Heart right ventricle (tissue), 16 donors: ENCODE measurements around the gene ACVR2A. TPM values are rescaled to one million over a fixed set of nuclear protein-coding genes. Genes with fewer than 3 reads are reported as not detected.

Experiments
- ATAC-seq, 8 donors: fragments of 200-7000 bp; cut with Tn5 transposase; one replicate each; pipeline ENCODE4 v1.9.1; 2020; ENCODE audit warnings: mild to moderate bottlenecking in 8 of 8, moderate library complexity in 8 of 8, moderate number of reproducible peaks in 1 of 8
- DNase-seq, 2 donors: peaks; one replicate each; pipeline ENCODE4 v3.0.0-alpha.2; 2020
- H3K27ac ChIP-seq, 10 donors: fragments of 200-600 bp; sonication (generic) in 2 of 10; one replicate each; pipeline versions ENCODE4 v1.5.0 to v1.8.0; 2020 to 2022; ENCODE audit warnings: mild to moderate bottlenecking in 3 of 10
- H3K27me3 ChIP-seq, 7 donors: fragments of 200-600 bp; one replicate each; pipeline ENCODE4 v1.8.0; 2021 to 2022; ENCODE audit warnings: mild to moderate bottlenecking in 2 of 7
- H3K36me3 ChIP-seq, 9 donors: fragments of 200-600 bp; sonication (generic) in 1 of 9; one replicate each; pipeline versions ENCODE4 v1.5.0 to v1.8.0; 2020 to 2022; ENCODE audit warnings: mild to moderate bottlenecking in 2 of 9
- H3K4me1 ChIP-seq, 9 donors: fragments of 200-600 bp; sonication (generic) in 1 of 9; one replicate each; pipeline versions ENCODE4 v1.5.0 to v1.8.0; 2020 to 2022; ENCODE audit warnings: mild to moderate bottlenecking in 4 of 9
- H3K4me3 ChIP-seq, 10 donors: fragments of 200-600 bp; sonication (generic) in 2 of 10; one replicate each; pipeline versions ENCODE4 v1.5.0 to v1.8.0; 2020 to 2022; ENCODE audit warnings: mild to moderate bottlenecking in 7 of 10, moderate library complexity in 2 of 10
- H3K9me3 ChIP-seq, 11 donors: fragments of 200-600 bp in 10 of 11; sonication (generic) in 2 of 11; one replicate each; pipeline versions ENCODE4 v1.5.0 to v1.8.0; 2013 to 2022; ENCODE audit warnings: mild to moderate bottlenecking in 2 of 11, control low read depth in 1 of 11, moderate library complexity in 1 of 11
- WGBS, 2 donors: extraction: QIAGEN DNeasy Blood & Tissue Kit; methylation state at CpG; one replicate each; pipeline ENCODE4 v1.1.7; 2013; ENCODE audit warnings: inconsistent platforms in 1 of 2; 5-methylcytosine and 5-hydroxymethylcytosine counted together
- intact Hi-C, 10 donors: fragments of 100-400 bp; cut with DNase I; formaldehyde crosslinking; loops; one replicate each; pipeline versions ENCODE4 v1.11.1 to v1.14.2; 2022
- polyA plus RNA-seq, 2 donors: library from polyadenylated mRNA; stranded (reverse); fragments of 200-250 nt; gene quantifications; one replicate each; pipeline ENCODE4 v1.2.3, GENCODE V29; 2013
- total RNA-seq, 10 donors: library from RNA; stranded (reverse); fragmentation: NEBNext Ultra II Directional in 3 of 10; extraction: Animal tissue kit (Norgen Biotek cat#: 25700) in 3 of 10; gene quantifications; one replicate each; pipeline versions ENCODE4 v1.2.1 to v1.2.4, GENCODE V29; 2021 to 2023
- TF ChIP-seq, protein P1 (sequence below), 9 donors: fragments of 200-600 bp; sonication (generic) in 2 of 9; IDR thresholded peaks; one replicate each; pipeline versions ENCODE4 v1.5.0 to v1.8.0; 2021 to 2022; ENCODE audit warnings: antibody characterized with exemption in 9 of 9, mild to moderate bottlenecking in 5 of 9, moderate library complexity in 1 of 9
- donor health status: Arrhythmogenic right ventricular cardiomyopathy.
- donor health status: ischemic (EF 13 %, LVEDD 7.1; RV severe dilation, severe dysfunction).
- donor health status: healthy with polysubstance abuse.
- donor health status: DM: no; HTN: yes; CAD: no.
- donor health status: DM: no; HTN: no; CAD: no.
- donor health status: ischemic (EF 25% LVEDD 6.9; RV normal size, moderate dysfunction).
- donor health status: ischemic (EF 25% LVEDD 5.7; RV mildly dilated, moderate dysfunction).
- donor health status: healthy.
- donor health status: DM: yes; HTN: yes; CAD: no.
- donor health status: Ischemic cardiomyopathy.
- donor health status: ischemic (EF 35%, LVEDD 5.7; RV mildly dilated, moderate dysfunction).
- donor health status: nonischemic (EF 11% LVEDD 7.7; RV severe dilation, severe dysfunction).
- donor health status: DM: yes; HTN: yes; CAD: no.
- donor health status: PGD.
- donor health status: ischemic (EF 29% LVEDD 5.4; RV normal size, mild dysfunction).
- donor health status: nonischemic (EF 23%, LVEDD 6.1; RV moderate dilation, normal function).

The ACVR2A gene
- total and polyA plus RNA-seq, 12 donors: 2.7 to 14.4 (median 11.2) TPM

DNA sequence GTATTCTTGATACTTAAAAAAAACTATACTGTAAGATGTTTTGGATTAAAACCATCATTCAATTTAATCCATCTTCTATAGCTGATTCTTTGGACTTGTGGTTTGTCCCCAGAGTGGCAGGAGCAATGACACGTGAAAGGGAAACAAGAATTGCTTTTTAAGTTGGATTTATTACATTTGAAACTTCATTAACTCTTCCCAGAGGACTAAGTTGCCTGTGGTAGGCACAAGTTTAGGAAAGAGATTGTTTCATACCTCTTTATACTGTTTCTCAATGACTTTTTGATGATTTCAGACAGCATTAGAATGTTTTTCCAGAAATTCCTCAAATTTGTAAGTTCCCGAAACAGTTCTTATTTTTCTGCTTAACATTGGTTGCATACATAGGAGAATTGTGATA is 41.3 kb downstream of the ACVR2A start:
- H3K4me3 ChIP-seq: no peak overlapping the region
- H3K27ac ChIP-seq: no peak overlapping the region
- whole genome bisulfite sequencing, 2 donors: 86 to 93% methylated on average over 2 of the region's 2 CpGs
- H3K9me3 ChIP-seq: no peaks in the 10 kb centered on the region
- ATAC-seq: no peak
- no peak for DNase-seq
- peaks cover 0 to 49% (median 31%) of the 10 kb centered on the region in 9 donors for H3K4me1 ChIP-seq
- TF ChIP-seq, protein P1, sequence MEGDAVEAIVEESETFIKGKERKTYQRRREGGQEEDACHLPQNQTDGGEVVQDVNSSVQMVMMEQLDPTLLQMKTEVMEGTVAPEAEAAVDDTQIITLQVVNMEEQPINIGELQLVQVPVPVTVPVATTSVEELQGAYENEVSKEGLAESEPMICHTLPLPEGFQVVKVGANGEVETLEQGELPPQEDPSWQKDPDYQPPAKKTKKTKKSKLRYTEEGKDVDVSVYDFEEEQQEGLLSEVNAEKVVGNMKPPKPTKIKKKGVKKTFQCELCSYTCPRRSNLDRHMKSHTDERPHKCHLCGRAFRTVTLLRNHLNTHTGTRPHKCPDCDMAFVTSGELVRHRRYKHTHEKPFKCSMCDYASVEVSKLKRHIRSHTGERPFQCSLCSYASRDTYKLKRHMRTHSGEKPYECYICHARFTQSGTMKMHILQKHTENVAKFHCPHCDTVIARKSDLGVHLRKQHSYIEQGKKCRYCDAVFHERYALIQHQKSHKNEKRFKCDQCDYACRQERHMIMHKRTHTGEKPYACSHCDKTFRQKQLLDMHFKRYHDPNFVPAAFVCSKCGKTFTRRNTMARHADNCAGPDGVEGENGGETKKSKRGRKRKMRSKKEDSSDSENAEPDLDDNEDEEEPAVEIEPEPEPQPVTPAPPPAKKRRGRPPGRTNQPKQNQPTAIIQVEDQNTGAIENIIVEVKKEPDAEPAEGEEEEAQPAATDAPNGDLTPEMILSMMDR (IDR thresholded peaks at IDR 0.05): no peak
- H3K36me3 ChIP-seq: no peaks in the 10 kb centered on the region
- intact Hi-C loops: no loop called here
- H3K27me3 ChIP-seq: no peaks in the 10 kb centered on the region

DNA sequence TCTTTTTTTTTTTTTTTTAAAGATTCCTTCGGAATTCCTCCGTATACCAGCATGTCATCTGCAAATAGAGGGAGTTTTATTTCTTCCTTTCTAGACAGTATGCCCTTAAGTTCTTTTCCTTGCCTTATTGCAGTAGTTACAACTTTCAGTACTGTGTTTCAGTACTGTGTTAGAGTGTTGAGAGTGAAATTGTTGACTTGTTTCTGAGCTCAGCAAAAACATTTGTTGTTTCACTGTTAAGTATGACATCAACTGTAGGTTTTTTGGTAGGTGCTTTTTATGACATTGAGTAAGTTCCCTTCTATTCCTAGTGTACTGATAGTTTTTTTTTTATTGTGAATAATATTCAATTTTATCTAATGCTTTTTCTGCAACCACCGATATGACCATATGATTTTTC is 43.9 kb downstream of the ACVR2A start:
- Histone ChIP-seq H3K4me3 (no peak overlapping the region), H3K27me3 (no peaks in the 10 kb centered on the region), H3K36me3 (no peaks in the 10 kb centered on the region), H3K27ac (no peak overlapping the region), H3K4me1 (peaks cover 0 to 35% (median 17%) of the 10 kb centered on the region in 9 donors), H3K9me3 (no peaks in the 10 kb centered on the region)
- 52 to 74% methylated on average over 3 of the region's 3 CpGs for WGBS, 2 donors
- TF ChIP-seq, protein P1 (IDR thresholded peaks at IDR 0.05): no peak
- no peak for DNase-seq
- intact Hi-C loops: no loop called here
- ATAC-seq: no peak

DNA sequence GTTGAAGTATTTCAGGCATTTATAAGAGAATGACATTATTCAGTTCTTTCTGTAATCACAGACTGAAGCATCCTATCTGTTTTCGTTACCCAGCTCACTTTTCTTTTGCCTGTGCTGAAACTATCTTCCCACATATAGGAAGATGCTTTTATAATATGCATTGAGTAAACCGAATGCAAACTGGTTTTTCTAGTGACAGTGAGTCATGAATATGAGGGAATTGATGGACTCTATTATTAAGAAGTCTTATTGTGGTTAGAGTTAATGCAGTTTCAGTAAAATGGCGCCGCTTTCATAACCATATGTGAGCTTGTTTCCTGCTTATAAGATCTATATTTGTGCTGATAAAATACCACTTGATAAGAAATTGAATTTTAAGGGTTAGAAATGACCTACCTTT is 59.2 kb downstream of the ACVR2A start:
- TF ChIP-seq, protein P1 (IDR thresholded peaks at IDR 0.05): no peak
- peaks cover 0 to 40% (median 3%) of the 10 kb centered on the region in 9 donors for H3K36me3 ChIP-seq
- H3K4me3 ChIP-seq: no peak overlapping the region
- H3K9me3 ChIP-seq: no peaks in the 10 kb centered on the region
- H3K27ac ChIP-seq: no peak overlapping the region
- 93 to 94% methylated on average over 4 of the region's 4 CpGs for WGBS, 2 donors
- DNase-seq (no peak), ATAC-seq (no peak)
- no peaks in the 10 kb centered on the region for H3K4me1 ChIP-seq
- intact Hi-C loops: loop anchor here in 2 of 10 donors (10.0 kb wide), 2 partner anchors 49 to 819 kb away; no protein-coding TSS in a partner anchor
- H3K27me3 ChIP-seq: no peaks in the 10 kb centered on the region

DNA sequence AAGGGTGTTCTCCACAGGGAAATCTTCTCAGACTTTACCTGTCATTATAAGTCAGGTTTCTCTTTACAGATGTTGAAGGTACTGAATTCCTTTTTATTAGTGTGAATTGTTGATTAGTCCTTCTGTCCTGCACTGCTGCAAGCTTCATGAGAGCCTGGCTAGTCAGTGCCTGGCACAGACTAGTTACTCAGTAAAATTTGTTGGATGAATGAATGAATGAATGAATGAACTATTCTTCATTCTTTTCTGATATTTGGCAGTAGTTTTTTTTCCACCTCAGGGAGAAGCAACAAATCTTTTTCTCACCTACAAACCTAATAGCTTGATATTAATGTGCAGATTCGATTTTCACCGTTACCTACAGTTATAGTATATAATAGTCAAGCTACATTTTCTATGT is 64.3 kb downstream of the ACVR2A start:
- DNase-seq (no peak), ATAC-seq (no peak)
- WGBS, 2 donors: 93 to 97% methylated on average over 2 of the region's 2 CpGs
- H3K9me3 ChIP-seq: no peaks in the 10 kb centered on the region
- TF ChIP-seq, protein P1 (IDR thresholded peaks at IDR 0.05): no peak
- H3K4me3 ChIP-seq: no peak overlapping the region
- H3K4me1 ChIP-seq: peaks cover 0 to 25% (median 6%) of the 10 kb centered on the region in 9 donors
- H3K36me3 ChIP-seq: peaks cover 0 to 14% (median 0%) of the 10 kb centered on the region in 9 donors
- no peaks in the 10 kb centered on the region for H3K27me3 ChIP-seq
- intact Hi-C loops: loop anchor here in 4 of 10 donors (5.0 to 10.0 kb wide), 5 partner anchors 54 to 1177 kb away; partner anchors contain the start of gene ACVR2A (in 1 of the 4)
- no peak overlapping the region for H3K27ac ChIP-seq
